Stimulated activated CD4-positive, alpha-beta T cell treated with anti-CD3 and anti-CD28 coated beads, Interleukin-2, amount 100 ng/mL, for 48 hours (primary cell): Measurements from ENCODE around the gene C5AR1.

ENCODE experiments used
- DNase-seq, 2 donors: peaks; one replicate each; pipeline ENCODE4 v3.0.0-alpha.2; 2020

C5AR1 gene

DNA sequence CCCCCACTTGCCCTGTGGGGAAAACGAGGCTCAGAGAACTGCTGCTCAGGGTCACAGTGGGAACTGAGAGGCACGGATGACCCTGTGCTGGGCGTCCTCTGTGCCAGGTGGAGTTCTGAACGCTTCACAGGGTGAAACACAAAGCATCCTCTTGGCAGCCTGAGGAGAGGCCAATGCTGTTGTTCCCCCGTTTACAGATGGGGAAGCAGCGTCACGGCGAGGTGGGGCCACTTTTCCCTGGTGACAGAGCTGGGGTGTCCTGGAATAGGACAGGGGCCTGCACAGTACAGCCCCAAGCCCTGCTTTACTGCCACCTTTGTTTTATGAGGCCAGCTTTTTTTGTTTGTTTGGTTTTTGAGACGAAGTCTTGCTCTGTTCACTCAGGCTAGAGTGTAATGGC, 61.6 kb downstream of the C5AR1 start:
- no peak for DNase-seq
